Activated gamma-delta T cell treated with anti-CD3 and anti-CD28 coated beads, Interleukin-2, amount 50 U/mL, for 16 hours (primary cell): ENCODE results near the gene DNAJC25.
A peak's percentile ranks its signal among the peaks of the same experiment; 100 is the strongest.

ENCODE experiments used
- DNase-seq: peaks from one replicate; pipeline ENCODE4 v3.0.0-alpha.2; 2020; ENCODE audit warnings: low read depth

Gene DNAJC25

GRCh38 chr9:111627260-111627963 is 3.7 kb upstream of the DNAJC25 start:
- no peak for DNase-seq

GRCh38 chr9:111628411-111628810 is 2.7 kb upstream of the DNAJC25 start:
- no peak for DNase-seq

DNA sequence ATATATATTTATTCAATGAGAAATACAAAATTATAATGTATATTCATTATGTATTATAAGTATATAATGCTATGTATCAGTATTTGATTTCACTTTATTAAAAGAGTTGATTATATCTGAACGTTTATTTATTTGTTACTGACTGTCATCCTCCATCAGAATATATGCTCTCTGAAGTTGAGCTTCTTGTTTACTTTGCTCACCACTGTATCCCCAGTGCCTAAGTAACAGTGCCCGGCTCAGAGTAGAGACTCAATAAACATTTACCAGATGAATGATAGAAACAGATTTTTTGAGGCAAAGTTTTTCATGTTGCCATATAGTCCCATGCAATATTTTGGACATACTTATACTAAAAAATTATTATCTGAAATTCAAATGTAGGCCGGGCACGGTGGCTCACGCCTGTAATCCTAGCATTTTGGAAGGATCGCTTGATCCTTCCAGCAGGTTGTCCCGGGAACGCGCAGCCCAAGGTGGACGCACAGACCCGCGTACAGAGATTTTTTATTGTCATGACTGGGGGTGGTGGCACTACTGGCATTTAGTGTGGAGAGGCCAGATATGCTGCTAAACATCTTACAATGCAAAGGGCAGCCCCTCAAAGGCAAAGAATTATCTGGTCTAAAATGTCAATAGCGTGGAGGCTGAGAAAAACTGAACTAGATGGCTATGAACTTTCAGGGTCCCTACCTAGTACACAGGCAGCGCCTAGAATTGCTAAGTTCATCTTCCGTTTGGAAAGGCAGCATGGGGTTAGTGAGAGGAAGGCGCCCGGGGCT is 761 bp upstream of the DNAJC25 start:
- no peak for DNase-seq

DNA sequence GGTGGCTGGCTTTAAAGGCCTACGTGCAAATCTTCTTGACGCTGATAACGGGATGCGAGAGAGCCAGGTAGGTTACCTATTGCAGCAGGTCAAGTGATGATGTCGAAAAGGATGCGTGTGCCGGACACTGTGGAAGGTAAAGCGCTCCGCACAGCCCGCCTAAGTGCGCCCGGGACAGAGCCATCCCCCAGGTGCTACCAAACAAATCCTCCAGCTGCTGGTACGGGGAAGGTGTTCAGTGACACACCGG is 245 bp upstream of the DNAJC25 start:
- no peak for DNase-seq

- no peak for DNase-seq
These were observed 926 bp downstream of the DNAJC25 start for GRCh38 chr9:111632060-111632459.

DNA sequence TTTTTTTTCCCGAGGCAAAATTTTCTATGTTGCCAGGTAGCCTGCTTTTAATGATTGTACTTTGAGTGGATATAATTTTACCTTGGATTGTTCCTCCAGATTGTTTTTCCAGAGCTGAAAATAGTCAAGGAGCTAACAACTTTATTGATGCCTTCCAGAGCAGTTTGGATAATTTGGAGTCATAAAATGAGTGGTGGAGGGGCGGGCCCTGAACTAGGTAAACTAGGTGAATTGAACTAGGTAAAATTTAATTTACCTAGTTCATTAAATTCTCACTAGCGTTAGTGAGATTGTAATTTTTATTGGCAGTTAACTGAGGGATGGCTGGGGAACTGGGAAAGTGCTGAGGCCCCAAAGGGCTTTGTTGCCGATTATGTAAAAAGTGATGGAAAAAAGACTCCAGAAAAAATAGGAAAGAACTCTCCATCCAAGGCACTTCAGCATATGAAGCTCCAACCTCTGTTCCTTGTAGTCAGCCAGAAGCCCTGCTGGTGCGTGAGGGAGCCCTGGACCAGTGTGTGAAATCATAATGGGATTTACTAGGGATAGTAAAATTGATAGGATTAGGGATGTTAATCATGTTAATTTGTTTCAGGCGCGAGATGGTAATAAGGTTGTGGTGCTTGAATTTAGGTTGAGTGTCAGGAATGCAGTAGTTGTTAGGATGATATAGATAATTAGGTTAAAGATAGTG is 1.7 kb downstream of the DNAJC25 start:
- no peak for DNase-seq

DNA sequence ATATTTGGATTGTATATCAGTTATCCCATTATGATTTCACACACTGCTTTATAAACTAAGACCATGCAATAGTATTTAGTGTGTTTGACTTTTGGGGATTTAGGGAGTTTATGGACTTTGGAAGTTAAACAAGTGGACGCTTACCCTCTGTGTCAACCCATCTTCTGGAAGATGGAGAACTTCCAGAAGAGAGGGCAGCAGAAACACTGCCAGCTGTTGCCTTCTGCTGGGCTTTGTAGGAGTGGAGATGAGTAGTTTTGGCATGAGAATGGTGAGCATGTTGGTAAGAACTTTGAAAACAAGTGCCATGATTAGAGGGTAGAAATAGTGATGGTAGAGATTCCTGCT is 2.2 kb downstream of the DNAJC25 start:
- no peak for DNase-seq

DNA sequence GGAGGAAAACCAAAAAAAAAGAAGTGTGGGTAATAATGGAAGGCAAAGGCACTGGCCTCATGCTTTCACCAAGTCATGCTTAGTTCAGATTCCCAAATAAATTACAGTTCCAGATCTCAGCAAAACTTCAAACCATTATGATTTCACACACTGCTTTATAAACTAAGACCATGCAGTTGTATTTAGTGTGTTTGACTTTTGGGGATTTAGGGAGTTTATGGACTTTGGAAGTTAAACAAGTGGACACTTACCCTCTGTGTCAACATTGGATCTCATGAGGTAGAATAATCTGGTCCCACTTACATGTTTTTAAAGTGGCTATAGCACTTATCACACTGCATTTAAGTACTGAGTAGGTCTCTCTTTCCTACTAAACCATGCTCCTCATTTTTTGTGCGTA is 3.7 kb downstream of the DNAJC25 start:
- no peak for DNase-seq

DNA sequence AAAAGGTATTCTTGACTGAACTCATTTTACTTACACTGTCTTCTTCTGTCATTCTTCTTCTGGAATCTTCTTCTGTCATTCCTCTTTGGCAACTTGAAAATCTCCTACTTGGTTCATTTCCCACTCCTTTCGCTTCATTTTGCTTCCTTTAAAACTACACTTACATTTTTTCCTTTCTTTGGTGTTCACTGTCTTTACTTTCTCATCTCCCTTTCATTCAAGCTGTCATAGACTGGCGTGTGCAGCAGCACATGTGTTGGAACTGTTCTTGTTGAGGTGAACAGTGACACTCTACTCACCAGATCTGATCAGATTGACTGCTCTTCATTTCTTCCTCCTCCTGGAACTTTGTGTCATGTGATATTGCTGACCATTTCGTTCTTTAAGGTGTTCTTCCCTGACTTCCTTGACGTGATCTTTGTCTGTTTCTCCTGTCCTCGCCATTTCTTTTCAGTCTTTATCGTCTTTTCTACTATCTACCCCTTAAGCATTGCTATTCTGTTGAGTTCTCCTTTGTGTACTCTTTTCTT is 6.4 kb downstream of the DNAJC25 start:
- no peak for DNase-seq

DNA sequence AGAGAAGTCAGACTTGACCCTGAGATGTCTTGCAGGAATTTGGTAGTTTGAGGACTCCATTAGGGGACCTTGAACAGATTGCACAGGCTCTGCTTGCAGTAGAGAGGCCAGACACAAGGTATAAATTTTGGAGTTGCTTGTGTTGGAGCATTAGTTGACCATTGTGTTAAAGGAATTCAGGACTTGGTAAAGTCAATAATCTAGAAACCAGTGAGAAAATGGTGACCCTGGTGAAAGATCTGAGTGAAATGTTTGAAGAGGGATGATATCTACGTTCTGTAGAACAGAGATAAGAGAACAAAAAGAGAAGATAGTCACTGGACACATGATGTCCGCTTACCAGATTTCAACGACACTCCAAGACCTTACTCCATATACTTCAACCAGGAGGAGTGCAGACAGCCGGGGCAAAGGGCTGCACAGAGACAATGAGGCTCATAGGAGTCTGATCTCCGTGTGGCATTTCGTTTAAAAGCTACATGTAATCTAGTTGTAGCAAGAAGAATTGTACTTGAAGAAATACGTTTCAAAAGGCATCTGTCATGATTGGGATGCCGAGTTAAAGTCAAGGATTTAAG is 13.2 kb downstream of the DNAJC25 start:
- no peak for DNase-seq

DNA sequence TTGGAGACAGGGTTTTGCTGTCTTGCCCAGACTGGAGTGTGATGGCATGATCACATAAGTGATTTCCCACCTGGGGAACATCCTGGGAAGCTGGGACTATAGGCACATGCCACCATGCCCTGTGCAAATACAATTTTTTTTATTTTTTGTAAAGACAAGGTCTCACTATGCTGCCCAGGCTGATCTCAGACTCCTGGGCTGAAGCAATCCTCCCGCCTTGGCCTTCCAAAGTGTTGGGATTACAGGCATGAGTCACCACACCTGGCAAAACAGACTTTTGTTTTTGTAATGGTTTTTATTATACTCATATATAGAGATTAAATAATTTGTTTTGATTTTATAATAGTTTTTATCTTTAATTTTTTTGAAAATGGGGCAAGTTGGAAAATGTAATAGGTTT is 14.7 kb downstream of the DNAJC25 start:
- DNase-seq: no peak

- no peak for DNase-seq
These were observed 15.3 kb downstream of the DNAJC25 start for GRCh38 chr9:111646417-111646816.

GRCh38 chr9:111648066-111648465 is 16.9 kb downstream of the DNAJC25 start:
- no peak for DNase-seq

DNA sequence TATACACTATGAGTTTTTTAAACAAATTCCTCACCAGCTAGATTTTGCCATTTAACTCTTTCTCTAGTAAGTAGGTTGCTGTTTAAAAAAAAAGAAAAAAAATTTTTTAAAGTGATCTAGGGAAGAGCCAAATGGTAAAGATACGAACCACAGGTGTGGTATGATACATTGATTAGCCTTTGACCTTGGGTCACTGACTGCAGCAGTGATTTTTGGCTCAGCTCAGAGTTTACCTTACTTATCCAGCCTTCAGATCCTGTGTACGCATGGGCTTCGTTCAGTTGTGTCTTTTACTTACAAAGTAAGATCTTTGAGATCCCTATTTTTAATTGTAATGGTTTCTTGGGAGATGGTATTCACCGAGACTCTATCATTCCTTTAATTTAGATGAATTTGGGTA is 17.9 kb downstream of the DNAJC25 start:
- DNase-seq: no peak

GRCh38 chr9:111657051-111657450 is 25.9 kb downstream of the DNAJC25 start:
- no peak for DNase-seq

DNA sequence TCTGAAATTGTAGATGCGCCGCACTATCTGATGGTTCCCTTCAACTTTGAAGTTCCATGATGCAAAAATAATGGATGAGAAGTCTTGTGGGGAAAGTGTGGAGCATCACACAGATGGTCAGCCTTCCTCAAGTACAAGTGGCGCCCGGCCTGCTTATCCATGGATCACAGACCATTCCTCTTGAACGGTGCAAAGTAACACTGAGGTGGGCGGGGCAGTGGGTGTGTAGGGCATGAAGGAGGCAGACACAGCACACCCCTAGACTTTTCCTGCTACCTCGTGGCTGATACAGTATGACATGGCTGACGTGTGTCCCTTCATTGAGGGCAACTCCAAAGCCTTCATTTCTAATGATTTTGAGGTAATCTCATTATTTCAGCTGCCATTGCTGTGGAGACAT is 27.8 kb downstream of the DNAJC25 start:
- no peak for DNase-seq

DNA sequence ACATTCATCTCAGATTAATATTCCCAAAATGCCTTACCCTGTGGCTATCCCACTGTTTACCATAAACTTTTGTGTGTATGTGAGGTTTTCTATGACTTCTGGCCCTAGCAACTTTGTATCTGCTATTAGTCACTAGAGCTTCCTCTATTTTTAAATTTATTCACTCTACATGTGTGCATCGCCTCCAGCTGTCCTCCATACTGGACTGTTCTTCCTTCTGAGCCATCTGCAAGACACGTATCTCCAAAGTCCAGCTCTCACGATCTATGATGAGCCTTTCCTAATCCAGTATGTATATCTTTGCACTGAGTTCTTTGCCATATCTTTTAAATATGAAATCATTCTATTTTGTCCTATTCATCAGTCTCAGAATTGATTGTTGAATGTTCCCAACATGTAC is 28.6 kb downstream of the DNAJC25 start:
- DNase-seq: no peak

DNA sequence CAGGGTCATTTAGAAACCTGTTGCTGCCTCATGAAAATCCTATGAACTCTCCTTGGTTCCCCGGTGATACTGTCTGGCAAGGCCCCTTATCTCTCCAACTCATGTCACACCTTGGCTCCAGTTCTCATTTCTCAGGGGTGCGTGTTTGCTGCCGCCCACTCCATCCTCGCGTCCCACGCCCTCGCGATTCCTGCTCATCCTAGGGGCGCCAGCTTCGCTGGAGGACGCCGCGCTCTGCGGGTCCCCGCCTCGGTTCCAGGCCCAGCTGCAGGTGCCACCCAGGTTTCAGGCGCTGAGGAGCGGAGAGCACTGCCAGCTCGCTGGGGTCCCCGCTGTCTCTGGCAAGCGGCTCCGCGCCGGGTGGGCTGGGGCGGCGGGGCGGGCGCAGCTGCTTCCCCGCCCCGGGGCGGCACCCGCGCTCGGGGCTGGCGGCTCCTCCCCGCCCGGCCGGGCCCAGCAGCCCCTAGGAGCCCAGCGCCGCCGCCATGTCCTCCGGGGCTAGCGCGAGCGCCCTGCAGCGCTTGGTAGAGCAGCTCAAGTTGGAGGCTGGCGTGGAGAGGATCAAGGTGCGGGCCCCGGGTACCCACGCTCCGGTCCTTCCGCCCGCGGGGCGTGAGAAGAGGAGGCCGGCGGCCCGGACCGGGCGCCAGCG is 30.1 kb downstream of the DNAJC25 start, which contains the start of gene GNG10:
Gene GNG10 (plus strand): TSS at position 456 of the 652 bp plus-strand sequence. CDS start 30 bp downstream, at position 486.
- peak; percentile 56 for DNase-seq

DNA sequence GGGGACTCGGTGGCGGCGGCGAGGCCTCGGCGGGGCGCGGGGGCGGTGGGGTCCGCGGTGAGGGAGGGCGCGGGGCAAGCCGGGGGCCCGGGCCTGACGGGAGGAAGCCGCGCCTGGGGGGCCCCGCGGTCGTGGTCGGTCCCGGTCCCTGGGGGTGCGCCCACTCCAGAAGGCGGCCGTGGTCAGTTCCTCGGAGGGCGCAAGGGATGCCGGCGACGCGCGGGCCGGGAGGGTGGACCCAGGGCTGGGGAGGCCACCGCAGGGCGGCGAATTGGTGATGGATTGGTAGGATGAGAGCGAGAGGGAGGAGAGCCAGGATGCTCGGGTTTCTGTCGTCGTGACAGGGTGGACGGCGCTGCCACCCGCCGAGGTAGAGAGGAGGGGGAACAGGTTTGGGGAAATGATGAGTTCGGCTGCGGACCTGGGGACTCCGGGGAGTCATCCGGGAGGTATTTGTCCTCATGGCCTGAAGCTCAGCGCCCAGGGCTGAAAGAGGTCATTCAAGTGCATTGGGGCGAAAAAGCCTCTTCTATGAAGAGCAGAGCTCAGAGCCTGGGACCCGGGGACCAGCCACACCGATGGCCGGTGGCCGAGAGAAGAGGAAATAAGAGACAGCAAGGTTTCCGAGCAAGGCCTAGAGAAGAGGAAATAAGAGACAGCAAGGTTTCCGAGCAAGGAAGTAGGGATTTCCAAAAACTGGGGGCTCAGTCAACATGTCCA is 30.8 kb downstream of the DNAJC25 start:
- peak; percentile 7 for DNase-seq

DNA sequence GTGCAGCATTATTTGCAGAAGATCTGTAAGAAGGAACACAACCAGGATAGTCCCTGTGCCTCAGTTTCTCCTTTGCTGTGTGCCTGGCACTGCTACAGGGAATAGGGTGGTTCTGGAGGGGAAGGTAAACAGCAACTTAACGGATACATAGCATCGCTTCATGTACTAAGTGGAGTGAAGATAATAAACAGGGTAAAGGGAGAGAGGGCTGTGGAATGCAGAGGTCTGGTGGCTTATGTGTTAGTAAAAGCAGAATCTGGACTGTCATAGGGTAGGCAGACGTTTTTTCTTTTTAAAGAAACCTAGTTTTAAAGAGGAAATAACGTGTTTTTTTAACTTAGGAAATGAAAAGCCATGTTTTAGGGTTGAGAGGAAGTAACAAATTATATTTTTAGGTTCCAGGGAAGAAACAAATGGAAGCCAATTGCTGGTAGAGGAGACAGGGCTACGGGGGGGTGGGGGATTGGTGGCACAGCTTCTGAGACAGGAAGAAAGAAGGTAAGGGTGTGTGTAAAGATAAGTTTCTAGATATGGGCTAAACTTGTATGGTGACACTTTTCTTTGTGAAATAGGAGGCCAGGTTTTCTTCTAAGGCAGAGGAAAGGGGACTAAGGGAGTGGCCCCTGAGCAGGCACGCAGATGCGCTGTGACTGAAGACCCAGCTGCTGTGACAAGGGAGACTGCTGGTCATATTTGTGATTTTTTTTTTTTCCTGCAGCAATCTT is 31.6 kb downstream of the DNAJC25 start:
- DNase-seq: no peak

- DNase-seq: no peak
These were observed 32.2 kb downstream of the DNAJC25 start for GRCh38 chr9:111663301-111663823.
